ENCODE results near the gene CHRM4. TPM values are rescaled to one million over a fixed set of nuclear protein-coding genes. Genes with fewer than 3 reads are reported as not detected.
A peak's percentile ranks its signal among the peaks of the same experiment; 100 is the strongest.

The CHRM4 gene
- total RNA-seq, 2 donors from 2014 or later: 0.28 TPM; not detected in 1

DNA sequence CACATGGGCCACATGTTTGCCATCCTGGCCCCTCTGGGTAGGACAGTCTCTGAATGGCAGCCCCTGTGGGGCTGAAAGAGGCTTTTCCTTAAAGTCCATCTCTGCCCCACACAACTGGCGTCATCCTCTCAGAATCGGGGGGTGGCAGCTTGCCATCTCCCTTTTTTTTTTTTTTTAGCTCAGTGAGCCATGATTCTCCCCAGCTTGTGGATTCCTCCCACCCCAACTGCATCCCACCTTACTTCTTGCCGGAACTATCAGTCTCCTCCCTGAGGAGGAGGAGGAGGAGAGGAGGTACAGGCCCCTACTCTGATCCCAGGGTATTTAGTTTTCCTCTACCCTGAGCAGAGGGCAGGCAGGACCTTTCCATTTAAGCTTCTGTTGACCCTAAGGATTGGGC lies 40.9 kb downstream of the CHRM4 start:
- Histone ChIP-seq H3K4me1 (peaks cover 0 to 78% of the 10 kb centered on the region in 2 donors), H3K27ac (peak overlapping the region; percentile 77 to 80), H3K9me3 (no peaks in the 10 kb centered on the region), H3K27me3 (no peaks in the 10 kb centered on the region), H3K36me3 (no peaks in the 10 kb centered on the region), H3K4me3 (no peak overlapping the region)
- no peak for DNase-seq (ENCODE audit: low spot score)
- TF ChIP-seq, protein P1, sequence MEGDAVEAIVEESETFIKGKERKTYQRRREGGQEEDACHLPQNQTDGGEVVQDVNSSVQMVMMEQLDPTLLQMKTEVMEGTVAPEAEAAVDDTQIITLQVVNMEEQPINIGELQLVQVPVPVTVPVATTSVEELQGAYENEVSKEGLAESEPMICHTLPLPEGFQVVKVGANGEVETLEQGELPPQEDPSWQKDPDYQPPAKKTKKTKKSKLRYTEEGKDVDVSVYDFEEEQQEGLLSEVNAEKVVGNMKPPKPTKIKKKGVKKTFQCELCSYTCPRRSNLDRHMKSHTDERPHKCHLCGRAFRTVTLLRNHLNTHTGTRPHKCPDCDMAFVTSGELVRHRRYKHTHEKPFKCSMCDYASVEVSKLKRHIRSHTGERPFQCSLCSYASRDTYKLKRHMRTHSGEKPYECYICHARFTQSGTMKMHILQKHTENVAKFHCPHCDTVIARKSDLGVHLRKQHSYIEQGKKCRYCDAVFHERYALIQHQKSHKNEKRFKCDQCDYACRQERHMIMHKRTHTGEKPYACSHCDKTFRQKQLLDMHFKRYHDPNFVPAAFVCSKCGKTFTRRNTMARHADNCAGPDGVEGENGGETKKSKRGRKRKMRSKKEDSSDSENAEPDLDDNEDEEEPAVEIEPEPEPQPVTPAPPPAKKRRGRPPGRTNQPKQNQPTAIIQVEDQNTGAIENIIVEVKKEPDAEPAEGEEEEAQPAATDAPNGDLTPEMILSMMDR (IDR thresholded peaks at IDR 0.05): no peak

GRCh38 chr11:46348566-46349401 lies 42.8 kb downstream of the CHRM4 start:
- Histone ChIP-seq H3K4me3 (peak overlapping the region; percentile 81 to 86), H3K4me1 (peaks cover 0 to 85% of the 10 kb centered on the region in 2 donors), H3K36me3 (no peaks in the 10 kb centered on the region), H3K27me3 (no peaks in the 10 kb centered on the region), H3K9me3 (no peaks in the 10 kb centered on the region), H3K27ac (peak overlapping the region; percentile 78 to 87)
- TF ChIP-seq, protein P1 (IDR thresholded peaks at IDR 0.05): no peak
- no peak for DNase-seq (ENCODE audit: low spot score)

DNA sequence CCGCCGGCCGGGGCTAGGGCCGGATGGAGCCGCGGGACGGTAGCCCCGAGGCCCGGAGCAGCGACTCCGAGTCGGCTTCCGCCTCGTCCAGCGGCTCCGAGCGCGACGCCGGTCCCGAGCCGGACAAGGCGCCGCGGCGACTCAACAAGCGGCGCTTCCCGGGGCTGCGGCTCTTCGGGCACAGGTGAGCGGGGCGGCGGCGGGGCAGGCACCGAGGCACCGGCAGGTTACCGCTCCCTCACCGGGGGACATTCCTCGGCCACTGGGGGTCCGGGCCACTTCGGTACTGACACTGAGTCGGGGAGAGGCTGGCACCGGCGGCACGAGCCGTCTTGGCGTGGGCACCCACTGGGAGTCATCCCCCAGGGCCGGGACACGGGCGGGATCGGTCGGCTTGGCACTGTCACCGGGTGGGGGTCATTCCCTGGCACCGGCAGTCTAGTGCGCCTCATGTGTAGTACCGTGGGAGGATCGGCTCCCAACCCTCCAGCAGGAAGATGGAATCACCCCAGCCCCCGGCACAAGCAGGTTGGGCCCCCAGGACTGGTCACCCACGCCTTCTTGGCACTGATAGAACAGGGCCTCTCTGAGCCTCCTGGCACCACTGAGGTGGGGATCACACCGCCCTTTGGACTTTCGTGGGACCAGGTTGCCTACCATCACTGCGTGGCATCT lies 43.8 kb downstream of the CHRM4 start:
- no peaks in the 10 kb centered on the region for H3K36me3 ChIP-seq
- TF ChIP-seq, protein P1 (IDR thresholded peaks at IDR 0.05): no peak
- H3K4me3 ChIP-seq: peak overlapping the region; percentile 81 to 86
- peak overlapping the region; percentile 78 to 87 for H3K27ac ChIP-seq
- no peaks in the 10 kb centered on the region for H3K9me3 ChIP-seq
- H3K27me3 ChIP-seq: no peaks in the 10 kb centered on the region
- DNase-seq (ENCODE audit: low spot score): no peak
- peaks cover 0 to 85% of the 10 kb centered on the region in 2 donors for H3K4me1 ChIP-seq

- peaks cover 0 to 85% of the 10 kb centered on the region in 2 donors for H3K4me1 ChIP-seq
- peak within 1 kb of the TSS; percentile 78 to 87 for H3K27ac ChIP-seq
- no peaks in the 10 kb centered on the region for H3K27me3 ChIP-seq
- no peaks in the 10 kb centered on the region for H3K9me3 ChIP-seq
- peak; percentile 82 for DNase-seq (ENCODE audit: low spot score)
- TF ChIP-seq, protein P1 (IDR thresholded peaks at IDR 0.05): peak; percentile 78 to 97
- H3K4me3 ChIP-seq: peak within 1 kb of the TSS; percentile 81 to 86
- no peaks in the 10 kb centered on the region for H3K36me3 ChIP-seq
Measured at GRCh38 chr11:46346886-46347636, 44.5 kb downstream of the CHRM4 start, which contains the start of gene DGKZ. Gene DGKZ, plus strand, starts transcription at chr11:46347463. Its CDS starts 197 bp downstream, at chr11:46347660.

- peak overlapping the region; percentile 61 to 77 for H3K27ac ChIP-seq
- TF ChIP-seq, protein P1 (IDR thresholded peaks at IDR 0.05): no peak
- H3K4me3 ChIP-seq: peak overlapping the region; percentile 33 to 45
- no peaks in the 10 kb centered on the region for H3K9me3 ChIP-seq
- no peak for DNase-seq (ENCODE audit: low spot score)
- no peaks in the 10 kb centered on the region for H3K36me3 ChIP-seq
- no peaks in the 10 kb centered on the region for H3K27me3 ChIP-seq
- peaks cover 0 to 85% of the 10 kb centered on the region in 2 donors for H3K4me1 ChIP-seq
Measured at GRCh38 chr11:46345881-46346484, 45.6 kb downstream of the CHRM4 start.
